Erythroblast (primary cell): ENCODE data around the gene SLCO2A1.

Experiments
- DNase-seq, 2 experiments: peaks; one replicate each; lab custom pipeline; 2025; lab: John Stamatoyannopoulos, UW
- GATA1 ChIP-seq: IDR thresholded peaks from 2 replicates; pipeline ENCODE4 v1.6.1; 2011; ENCODE audit warnings: low read depth, mild to moderate bottlenecking, control low read depth, low read length, moderate library complexity
- POLR2A ChIP-seq: IDR thresholded peaks from 2 replicates; pipeline ENCODE4 v1.6.1; 2011; ENCODE audit warnings: mild to moderate bottlenecking, low read length

SLCO2A1 gene

GRCh38 chr3:133945381-133946095, 84.2 kb downstream of the SLCO2A1 start:
- no peak for DNase-seq
- TF ChIP-seq POLR2A (no peak), GATA1 (no peak)

DNA sequence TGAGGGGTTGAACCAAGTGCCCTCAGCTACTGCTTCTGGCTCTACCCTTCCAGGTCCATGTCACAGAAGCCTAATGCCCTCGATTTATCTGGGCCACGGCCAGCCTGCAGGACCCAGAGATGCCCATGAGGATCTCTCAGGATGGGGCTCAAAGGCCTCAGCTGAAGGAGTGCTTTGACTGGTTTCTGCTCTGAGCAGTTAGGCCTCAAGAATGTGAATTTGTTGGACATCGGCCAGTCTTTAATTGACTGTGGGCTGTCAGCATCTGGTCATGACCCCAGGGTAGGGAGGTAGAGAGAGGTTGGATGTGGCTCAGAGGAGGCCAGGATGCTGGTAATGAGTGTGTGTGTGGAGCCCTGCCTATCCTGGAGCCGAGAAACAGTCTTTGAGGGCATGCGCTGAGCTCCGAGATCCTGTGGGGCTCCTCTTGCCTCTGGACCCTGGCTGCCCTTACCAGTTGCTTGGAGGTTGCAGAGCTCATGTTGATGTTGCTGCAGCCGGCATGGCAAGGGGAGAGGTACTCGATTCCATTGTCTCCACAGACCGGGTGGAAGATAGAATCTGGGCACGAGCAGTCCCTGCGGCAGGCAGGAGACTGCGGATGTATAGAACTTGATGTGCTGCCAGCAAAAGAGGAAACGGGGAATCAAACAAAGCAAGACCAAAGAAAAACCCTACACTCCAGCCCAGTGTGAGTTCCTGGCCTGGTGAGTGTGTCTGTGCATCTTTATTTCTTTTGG, 84.9 kb downstream of the SLCO2A1 start:
- TF ChIP-seq GATA1 (no peak), POLR2A (no peak)
- DNase-seq: no peak

GRCh38 chr3:133944181-133944580, 85.5 kb downstream of the SLCO2A1 start:
- TF ChIP-seq GATA1: no peak
- DNase-seq: no peak

GRCh38 chr3:133943639-133944141, 86.0 kb downstream of the SLCO2A1 start:
- no peak for TF ChIP-seq POLR2A
- TF ChIP-seq GATA1: no peak
- peak; percentile 35 to 45 for DNase-seq

DNA sequence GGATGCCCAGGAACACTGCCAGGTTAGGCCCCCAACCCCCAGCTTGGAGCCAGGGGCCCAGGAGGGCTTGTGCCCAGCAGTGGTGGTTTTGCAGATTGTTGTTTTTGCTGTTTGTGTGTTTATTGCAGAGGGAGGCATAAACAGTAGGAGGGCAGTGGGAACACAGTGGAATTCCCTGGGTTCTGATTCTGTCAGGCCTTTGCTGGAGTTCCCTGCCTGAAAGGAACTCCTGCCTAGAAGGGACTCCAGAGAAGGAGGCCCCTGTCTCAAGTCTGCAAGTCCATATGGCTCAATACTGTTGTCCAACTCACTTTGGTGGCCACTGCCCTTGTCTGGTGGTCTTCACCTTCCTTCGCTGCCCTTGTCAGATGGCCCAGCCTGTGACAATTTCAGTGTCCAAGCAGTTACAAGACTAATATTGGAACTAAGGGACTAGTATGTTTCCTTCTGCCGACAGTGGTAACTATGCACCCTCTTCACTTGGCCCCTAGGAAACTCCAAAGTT, 86.6 kb downstream of the SLCO2A1 start:
- no peak for TF ChIP-seq GATA1
- no peak for TF ChIP-seq POLR2A

GRCh38 chr3:133941415-133941821, 88.3 kb downstream of the SLCO2A1 start:
- TF ChIP-seq POLR2A: no peak
- no peak for TF ChIP-seq GATA1
- DNase-seq: no peak

More for the DNA sequence above, 86.6 kb downstream of the SLCO2A1 start:
- no peak for DNase-seq

DNA sequence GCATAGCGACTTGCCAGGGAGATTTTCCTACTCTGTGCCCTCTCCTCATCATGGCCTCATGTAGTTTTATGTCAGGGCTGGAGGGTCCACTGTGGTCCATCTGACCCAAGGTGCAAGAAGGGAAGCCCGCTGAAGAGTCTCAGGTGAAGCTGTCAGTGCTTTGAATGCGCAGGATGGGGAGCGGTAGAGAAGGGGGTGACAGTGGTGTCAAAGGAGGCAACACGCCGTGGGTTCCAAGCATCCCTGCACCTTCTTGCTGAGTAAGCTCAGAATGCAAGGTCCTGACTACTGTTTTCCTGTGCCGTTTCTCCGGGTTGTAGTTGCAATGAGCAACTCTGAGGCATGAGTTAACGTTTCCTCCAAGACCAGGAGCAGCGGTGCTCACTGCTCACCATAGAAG, 89.2 kb downstream of the SLCO2A1 start:
- no peak for DNase-seq
- TF ChIP-seq GATA1 (no peak), POLR2A (no peak)

- TF ChIP-seq GATA1 (no peak), POLR2A (no peak)
- DNase-seq: no peak
Measured at GRCh38 chr3:133939463-133939835, 90.3 kb downstream of the SLCO2A1 start.

GRCh38 chr3:133938770-133939462, 90.8 kb downstream of the SLCO2A1 start:
- TF ChIP-seq GATA1 (no peak), POLR2A (no peak)
- DNase-seq: no peak

DNA sequence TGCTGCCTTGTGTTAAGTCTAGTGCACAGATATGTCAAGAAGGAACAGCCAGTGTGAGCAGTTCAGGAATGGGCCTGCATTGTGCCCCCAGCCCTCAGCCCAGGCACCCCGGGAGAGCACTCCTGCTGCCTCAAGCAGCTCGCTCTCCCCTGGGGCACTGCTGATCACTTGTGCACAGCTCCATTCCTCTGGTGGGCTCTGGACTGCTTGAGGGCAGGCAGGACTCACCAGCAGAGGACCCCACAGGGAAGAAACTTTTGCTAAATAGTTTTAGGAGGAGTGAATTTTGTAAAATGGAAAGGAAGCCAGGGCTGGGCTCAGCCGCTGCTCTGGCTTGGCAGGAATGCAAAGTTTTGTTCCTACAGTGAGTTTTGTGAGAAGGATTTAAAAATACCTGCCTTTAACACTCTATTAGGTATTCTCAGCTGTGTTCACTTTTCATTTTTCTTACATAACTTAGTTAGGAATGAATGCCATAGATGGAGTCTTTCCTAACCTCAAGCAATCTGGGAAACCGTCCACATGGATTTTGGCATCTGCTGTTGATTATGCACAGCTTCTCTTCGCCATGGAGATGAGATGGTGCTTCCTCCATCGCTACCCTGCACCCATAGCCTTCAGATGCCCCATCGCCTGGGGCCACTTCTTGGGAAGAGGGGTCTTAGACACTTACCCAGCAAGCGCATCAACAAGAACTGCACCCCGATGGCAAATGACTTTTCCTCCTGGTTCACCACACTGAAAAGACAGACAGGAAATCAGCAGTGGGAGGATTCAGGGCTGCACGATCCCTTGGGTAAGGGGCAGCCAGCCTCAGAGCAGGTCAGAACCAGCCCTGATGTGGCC, 91.7 kb downstream of the SLCO2A1 start:
- no peak for TF ChIP-seq POLR2A
- TF ChIP-seq GATA1: no peak
- DNase-seq: no peak

- no peak for DNase-seq
- TF ChIP-seq POLR2A (no peak), GATA1 (no peak)
Measured at GRCh38 chr3:133937061-133937686, 92.6 kb downstream of the SLCO2A1 start.
